ENCODE data around the gene SGIP1. TPM values are rescaled to one million over a fixed set of nuclear protein-coding genes. Genes with fewer than 3 reads are reported as not detected.

The SGIP1 gene
- total and polyA plus RNA-seq, 2 experiments from 2014 or later: 2.4 to 6.1 TPM

DNA sequence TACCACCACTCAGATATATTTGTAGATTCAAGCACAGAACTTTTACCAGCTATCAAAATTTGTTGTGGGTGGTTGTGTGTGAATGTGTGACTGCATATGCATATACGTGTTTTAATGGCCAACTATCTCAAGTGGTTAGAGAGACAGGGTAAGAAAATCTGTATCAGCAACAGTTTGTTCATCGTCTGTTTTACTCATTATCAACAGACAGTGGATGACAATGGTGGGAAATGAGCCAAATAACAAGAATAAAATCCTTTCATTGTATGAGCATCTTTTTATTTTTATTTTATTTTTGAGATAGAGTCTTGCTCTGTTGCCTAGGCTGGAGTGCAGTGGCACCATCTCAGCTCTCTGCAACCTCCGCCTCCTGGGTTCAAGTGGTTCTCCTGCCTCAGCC, 195.6 kb downstream of the SGIP1 start (continued):
- TF ChIP-seq ZNF114 (CRISPR knock-in tag; IDR thresholded peaks at IDR 0.05) (no peak), NANOG (IDR thresholded peaks at IDR 0.05; ENCODE audit: borderline replicate concordance) (no peak)
- TF ChIP-seq, protein P1, sequence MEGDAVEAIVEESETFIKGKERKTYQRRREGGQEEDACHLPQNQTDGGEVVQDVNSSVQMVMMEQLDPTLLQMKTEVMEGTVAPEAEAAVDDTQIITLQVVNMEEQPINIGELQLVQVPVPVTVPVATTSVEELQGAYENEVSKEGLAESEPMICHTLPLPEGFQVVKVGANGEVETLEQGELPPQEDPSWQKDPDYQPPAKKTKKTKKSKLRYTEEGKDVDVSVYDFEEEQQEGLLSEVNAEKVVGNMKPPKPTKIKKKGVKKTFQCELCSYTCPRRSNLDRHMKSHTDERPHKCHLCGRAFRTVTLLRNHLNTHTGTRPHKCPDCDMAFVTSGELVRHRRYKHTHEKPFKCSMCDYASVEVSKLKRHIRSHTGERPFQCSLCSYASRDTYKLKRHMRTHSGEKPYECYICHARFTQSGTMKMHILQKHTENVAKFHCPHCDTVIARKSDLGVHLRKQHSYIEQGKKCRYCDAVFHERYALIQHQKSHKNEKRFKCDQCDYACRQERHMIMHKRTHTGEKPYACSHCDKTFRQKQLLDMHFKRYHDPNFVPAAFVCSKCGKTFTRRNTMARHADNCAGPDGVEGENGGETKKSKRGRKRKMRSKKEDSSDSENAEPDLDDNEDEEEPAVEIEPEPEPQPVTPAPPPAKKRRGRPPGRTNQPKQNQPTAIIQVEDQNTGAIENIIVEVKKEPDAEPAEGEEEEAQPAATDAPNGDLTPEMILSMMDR (conservative IDR thresholded peaks at IDR 0.05; ENCODE audit: low read depth in 2 of 2): no peak

DNA sequence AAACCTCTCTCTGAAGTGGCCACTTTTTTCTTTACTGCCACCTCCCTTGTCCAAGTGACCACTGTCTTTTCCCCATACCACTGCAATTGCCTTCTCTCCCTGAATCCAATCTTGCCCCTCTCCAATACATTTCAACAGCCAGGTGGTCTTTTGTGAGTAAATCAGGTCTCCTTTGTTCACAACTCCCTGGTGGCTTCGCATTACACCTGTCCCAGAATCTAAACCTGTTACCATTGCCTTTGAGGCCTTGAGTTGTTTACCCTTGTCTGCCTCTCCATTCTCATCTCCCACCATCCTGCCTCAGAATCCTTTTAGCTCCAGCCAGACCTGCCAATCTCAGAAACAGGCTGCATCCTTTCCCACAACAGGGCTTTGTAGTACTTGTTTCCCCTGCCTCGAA, 196.5 kb downstream of the SGIP1 start:
- Histone ChIP-seq H3K27me3 (ENCODE audit: insufficient read depth) (no peaks in the 10 kb centered on the region), H3K4me3 (no peak overlapping the region), H3K79me2 (replicated peaks; ENCODE audit: insufficient read depth) (no peaks in the 10 kb centered on the region), H3K4me2 (peak overlapping the region; percentile 49; the same call in 1 of the 2 replicates), H3K36me3 (ENCODE audit: insufficient read depth) (no peaks in the 10 kb centered on the region), H4K20me1 (replicated peaks; ENCODE audit: insufficient read depth) (no peaks in the 10 kb centered on the region), H3K4me1 (ENCODE audit: insufficient read depth) (peaks cover 10% of the 10 kb centered on the region), H3K9me2 (ENCODE audit: insufficient read depth) (no peaks in the 10 kb centered on the region), H2AFZ (no peak overlapping the region), H3F3A (replicated peaks; ENCODE audit: low read depth) (no peaks in the 10 kb centered on the region), H3K27ac (ENCODE audit: low read depth) (peak overlapping the region; percentile 67)
- TF ChIP-seq, protein P2, sequence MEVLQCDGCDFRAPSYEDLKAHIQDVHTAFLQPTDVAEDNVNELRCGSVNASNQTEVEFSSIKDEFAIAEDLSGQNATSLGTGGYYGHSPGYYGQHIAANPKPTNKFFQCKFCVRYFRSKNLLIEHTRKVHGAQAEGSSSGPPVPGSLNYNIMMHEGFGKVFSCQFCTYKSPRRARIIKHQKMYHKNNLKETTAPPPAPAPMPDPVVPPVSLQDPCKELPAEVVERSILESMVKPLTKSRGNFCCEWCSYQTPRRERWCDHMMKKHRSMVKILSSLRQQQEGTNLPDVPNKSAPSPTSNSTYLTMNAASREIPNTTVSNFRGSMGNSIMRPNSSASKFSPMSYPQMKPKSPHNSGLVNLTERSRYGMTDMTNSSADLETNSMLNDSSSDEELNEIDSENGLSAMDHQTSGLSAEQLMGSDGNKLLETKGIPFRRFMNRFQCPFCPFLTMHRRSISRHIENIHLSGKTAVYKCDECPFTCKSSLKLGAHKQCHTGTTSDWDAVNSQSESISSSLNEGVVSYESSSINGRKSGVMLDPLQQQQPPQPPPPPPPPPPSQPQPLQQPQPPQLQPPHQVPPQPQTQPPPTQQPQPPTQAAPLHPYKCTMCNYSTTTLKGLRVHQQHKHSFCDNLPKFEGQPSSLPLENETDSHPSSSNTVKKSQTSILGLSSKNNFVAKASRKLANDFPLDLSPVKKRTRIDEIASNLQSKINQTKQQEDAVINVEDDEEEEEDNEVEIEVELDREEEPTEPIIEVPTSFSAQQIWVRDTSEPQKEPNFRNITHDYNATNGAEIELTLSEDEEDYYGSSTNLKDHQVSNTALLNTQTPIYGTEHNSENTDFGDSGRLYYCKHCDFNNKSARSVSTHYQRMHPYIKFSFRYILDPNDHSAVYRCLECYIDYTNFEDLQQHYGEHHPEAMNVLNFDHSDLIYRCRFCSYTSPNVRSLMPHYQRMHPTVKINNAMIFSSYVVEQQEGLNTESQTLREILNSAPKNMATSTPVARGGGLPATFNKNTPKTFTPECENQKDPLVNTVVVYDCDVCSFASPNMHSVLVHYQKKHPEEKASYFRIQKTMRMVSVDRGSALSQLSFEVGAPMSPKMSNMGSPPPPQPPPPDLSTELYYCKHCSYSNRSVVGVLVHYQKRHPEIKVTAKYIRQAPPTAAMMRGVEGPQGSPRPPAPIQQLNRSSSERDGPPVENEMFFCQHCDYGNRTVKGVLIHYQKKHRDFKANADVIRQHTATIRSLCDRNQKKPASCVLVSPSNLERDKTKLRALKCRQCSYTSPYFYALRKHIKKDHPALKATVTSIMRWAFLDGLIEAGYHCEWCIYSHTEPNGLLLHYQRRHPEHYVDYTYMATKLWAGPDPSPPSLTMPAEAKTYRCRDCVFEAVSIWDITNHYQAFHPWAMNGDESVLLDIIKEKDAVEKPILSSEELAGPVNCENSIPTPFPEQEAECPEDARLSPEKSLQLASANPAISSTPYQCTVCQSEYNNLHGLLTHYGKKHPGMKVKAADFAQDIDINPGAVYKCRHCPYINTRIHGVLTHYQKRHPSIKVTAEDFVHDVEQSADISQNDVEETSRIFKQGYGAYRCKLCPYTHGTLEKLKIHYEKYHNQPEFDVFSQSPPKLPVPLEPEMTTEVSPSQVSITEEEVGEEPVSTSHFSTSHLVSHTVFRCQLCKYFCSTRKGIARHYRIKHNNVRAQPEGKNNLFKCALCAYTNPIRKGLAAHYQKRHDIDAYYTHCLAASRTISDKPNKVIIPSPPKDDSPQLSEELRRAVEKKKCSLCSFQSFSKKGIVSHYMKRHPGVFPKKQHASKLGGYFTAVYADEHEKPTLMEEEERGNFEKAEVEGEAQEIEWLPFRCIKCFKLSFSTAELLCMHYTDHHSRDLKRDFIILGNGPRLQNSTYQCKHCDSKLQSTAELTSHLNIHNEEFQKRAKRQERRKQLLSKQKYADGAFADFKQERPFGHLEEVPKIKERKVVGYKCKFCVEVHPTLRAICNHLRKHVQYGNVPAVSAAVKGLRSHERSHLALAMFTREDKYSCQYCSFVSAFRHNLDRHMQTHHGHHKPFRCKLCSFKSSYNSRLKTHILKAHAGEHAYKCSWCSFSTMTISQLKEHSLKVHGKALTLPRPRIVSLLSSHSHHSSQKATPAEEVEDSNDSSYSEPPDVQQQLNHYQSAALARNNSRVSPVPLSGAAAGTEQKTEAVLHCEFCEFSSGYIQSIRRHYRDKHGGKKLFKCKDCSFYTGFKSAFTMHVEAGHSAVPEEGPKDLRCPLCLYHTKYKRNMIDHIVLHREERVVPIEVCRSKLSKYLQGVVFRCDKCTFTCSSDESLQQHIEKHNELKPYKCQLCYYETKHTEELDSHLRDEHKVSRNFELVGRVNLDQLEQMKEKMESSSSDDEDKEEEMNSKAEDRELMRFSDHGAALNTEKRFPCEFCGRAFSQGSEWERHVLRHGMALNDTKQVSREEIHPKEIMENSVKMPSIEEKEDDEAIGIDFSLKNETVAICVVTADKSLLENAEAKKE (CRISPR knock-in tag; IDR thresholded peaks at IDR 0.05): peak; percentile 18; the same call in 1 of the 2 replicates
- TF ChIP-seq STAT1 (IDR thresholded peaks at IDR 0.05; ENCODE audit: unreplicated experiment) (no peak), NANOG (IDR thresholded peaks at IDR 0.05; ENCODE audit: borderline replicate concordance) (no peak), CREB1 (CRISPR knock-in tag; IDR thresholded peaks at IDR 0.05; ENCODE audit: low read depth) (no peak), EZH2 (IDR thresholded peaks at IDR 0.05; ENCODE audit: low read depth, unreplicated experiment) (no peak)
- TF ChIP-seq, protein P1 (conservative IDR thresholded peaks at IDR 0.05; ENCODE audit: low read depth in 2 of 2): no peak
- TF ChIP-seq, protein P3, sequence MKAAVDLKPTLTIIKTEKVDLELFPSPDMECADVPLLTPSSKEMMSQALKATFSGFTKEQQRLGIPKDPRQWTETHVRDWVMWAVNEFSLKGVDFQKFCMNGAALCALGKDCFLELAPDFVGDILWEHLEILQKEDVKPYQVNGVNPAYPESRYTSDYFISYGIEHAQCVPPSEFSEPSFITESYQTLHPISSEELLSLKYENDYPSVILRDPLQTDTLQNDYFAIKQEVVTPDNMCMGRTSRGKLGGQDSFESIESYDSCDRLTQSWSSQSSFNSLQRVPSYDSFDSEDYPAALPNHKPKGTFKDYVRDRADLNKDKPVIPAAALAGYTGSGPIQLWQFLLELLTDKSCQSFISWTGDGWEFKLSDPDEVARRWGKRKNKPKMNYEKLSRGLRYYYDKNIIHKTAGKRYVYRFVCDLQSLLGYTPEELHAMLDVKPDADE (IDR thresholded peaks at IDR 0.05): no peak
- Mint-ChIP-seq H3K9me3 (no peaks in the 10 kb centered on the region; the same call in 2 of the 3 replicates), H3K36me3 (ENCODE audit: low read depth) (no peaks in the 10 kb centered on the region), H3K4me3 (no peak overlapping the region), H3K27ac (no peak overlapping the region), H3K27me3 (ENCODE audit: insufficient read depth, low read depth, poor library complexity) (peaks cover 5% of the 10 kb centered on the region), H3K4me1 (peaks cover 14% of the 10 kb centered on the region)
- DNase-seq (ENCODE audit: low spot score) (peak; percentile 65), ATAC-seq (peak; percentile 80)

Measured in GM23338 (cell line).